GM23338 (cell line): ENCODE results near the gene KANK3. TPM values are rescaled to one million over a fixed set of nuclear protein-coding genes. Genes with fewer than 3 reads are reported as not detected.

ENCODE experiments used
- ATAC-seq: fragments of 200-7000 bp; cut with Tn5 transposase; 3 replicates; pipeline ENCODE4 v1.9.1; 2020
- DNase-seq: peaks from one replicate; pipeline ENCODE4 v3.0.0-alpha.2; 2015; ENCODE audit warnings: low spot score
- H2AFZ ChIP-seq: fragments of 200-600 bp; sonication (generic); 2 replicates; pipeline ENCODE4 v1.8.0; 2016; ENCODE audit warnings: antibody characterized with exemption, mild to moderate bottlenecking, moderate library complexity
- H3F3A ChIP-seq: fragments of 200-600 bp; sonication (generic); replicated peaks from 2 replicates; pipeline ENCODE4 v1.8.0; 2017; ENCODE audit warnings: antibody characterized with exemption, mixed run types, low read depth
- H3K27ac ChIP-seq: fragments of 200-600 bp; sonication (generic); 2 replicates; pipeline ENCODE4 v1.6.1; 2016; ENCODE audit warnings: low read depth
- H3K27me3 ChIP-seq: fragments of 200-600 bp; sonication (generic); 2 replicates; pipeline ENCODE4 v1.8.0; 2016; ENCODE audit warnings: mild to moderate bottlenecking, mixed run types, moderate library complexity; ENCODE audit not compliant: insufficient read depth
- H3K36me3 ChIP-seq: fragments of 200-600 bp; sonication (generic); 2 replicates; pipeline ENCODE4 v1.8.0; 2016; ENCODE audit warnings: mild to moderate bottlenecking; ENCODE audit not compliant: insufficient read depth
- H3K4me1 ChIP-seq: fragments of 200-600 bp; sonication (generic); 2 replicates; pipeline ENCODE4 v1.8.0; 2016; ENCODE audit warnings: mild to moderate bottlenecking, moderate library complexity; ENCODE audit not compliant: insufficient read depth
- H3K4me2 ChIP-seq: fragments of 200-600 bp; sonication (generic); 2 replicates; pipeline ENCODE4 v1.7.1; 2017; ENCODE audit warnings: mixed run types
- H3K4me3 ChIP-seq: fragments of 200-600 bp; sonication (generic); 2 replicates; pipeline ENCODE4 v1.6.1; 2016; ENCODE audit warnings: mixed run types
- H3K79me2 ChIP-seq: fragments of 200-600 bp; sonication (generic); replicated peaks from 2 replicates; pipeline ENCODE4 v1.8.0; 2017; ENCODE audit warnings: mild to moderate bottlenecking; ENCODE audit not compliant: insufficient read depth
- H3K9me2 ChIP-seq: fragments of 200-600 bp; sonication (generic); 2 replicates; pipeline ENCODE4 v1.8.0; 2017; ENCODE audit not compliant: insufficient read depth
- H4K20me1 ChIP-seq: fragments of 200-600 bp; sonication (generic); replicated peaks from 2 replicates; pipeline ENCODE4 v1.8.0; 2017; ENCODE audit warnings: mild to moderate bottlenecking; ENCODE audit not compliant: insufficient read depth
- H3K27ac Mint-ChIP-seq: 2 replicates; pipeline ENCODE4 v1.8.0; 2020; ENCODE audit warnings: inconsistent platforms, mild to moderate bottlenecking, moderate library complexity, mixed read lengths
- H3K27me3 Mint-ChIP-seq: 3 replicates; pipeline ENCODE4 v1.8.0; 2022; ENCODE audit warnings: low read depth, mild to moderate bottlenecking, moderate library complexity, mixed read lengths, inconsistent platforms; ENCODE audit not compliant: insufficient read depth, poor library complexity
- H3K36me3 Mint-ChIP-seq: 3 replicates; pipeline ENCODE4 v1.8.0; 2021; ENCODE audit warnings: low read depth, mild to moderate bottlenecking, inconsistent platforms, moderate library complexity, mixed read lengths
- H3K4me1 Mint-ChIP-seq: 3 replicates; pipeline ENCODE4 v1.8.0; 2020; ENCODE audit warnings: mild to moderate bottlenecking, inconsistent platforms, mixed read lengths
- H3K4me3 Mint-ChIP-seq: 3 replicates; pipeline ENCODE4 v1.8.0; 2021; ENCODE audit warnings: moderate library complexity, mild to moderate bottlenecking, inconsistent platforms, mixed read lengths
- H3K9me3 Mint-ChIP-seq: 3 replicates; pipeline ENCODE4 v1.8.0; 2020; ENCODE audit warnings: moderate library complexity, mild to moderate bottlenecking, inconsistent platforms, mixed read lengths
- CREB1 ChIP-seq: fragments of 250-450 bp; sonication (Bioruptor Pico); IDR thresholded peaks from 2 replicates; pipeline ENCODE4 v1.5.0; 2020; ENCODE audit warnings: low read depth, mild to moderate bottlenecking, moderate library complexity
- CTCF ChIP-seq, 2 experiments: fragments of 200-600 bp in 1 of 2; sonication (generic) in 1 of 2; conservative IDR thresholded peaks; 2 replicates each; pipeline versions ENCODE4 v1.5.1 to v1.6.1; 2016 to 2017; ENCODE audit warnings: antibody characterized with exemption in 2 of 2, low read depth in 2 of 2, mild to moderate bottlenecking in 2 of 2, moderate library complexity in 1 of 2
- ETS1 ChIP-seq: IDR thresholded peaks from 2 replicates; pipeline ENCODE4 v1.6.1; 2016; ENCODE audit warnings: antibody characterized with exemption
- EZH2 ChIP-seq: fragments of 200-600 bp; sonication (generic); IDR thresholded peaks from one replicate; pipeline ENCODE4 v1.8.0; 2017; ENCODE audit warnings: antibody characterized with exemption, mild to moderate bottlenecking, low read depth; ENCODE audit not compliant: unreplicated experiment
- EZH2phosphoT487 ChIP-seq: fragments of 200-600 bp; sonication (generic); IDR thresholded peaks from one replicate; pipeline ENCODE4 v1.8.1; 2018; ENCODE audit warnings: antibody characterized with exemption; ENCODE audit not compliant: unreplicated experiment
- JUNB ChIP-seq: IDR thresholded peaks from one replicate; pipeline ENCODE4 v1.6.1; 2016; ENCODE audit warnings: antibody characterized with exemption; ENCODE audit not compliant: unreplicated experiment
- NANOG ChIP-seq: IDR thresholded peaks from 2 replicates; pipeline ENCODE4 v1.6.1; 2016; ENCODE audit warnings: antibody characterized with exemption, borderline replicate concordance
- POLR2AphosphoS5 ChIP-seq: IDR thresholded peaks from 2 replicates; pipeline ENCODE4 v1.6.1; 2016; ENCODE audit warnings: antibody characterized with exemption, low read depth
- REST ChIP-seq: IDR thresholded peaks from one replicate; pipeline ENCODE4 v1.6.1; 2018; ENCODE audit warnings: antibody characterized with exemption; ENCODE audit not compliant: unreplicated experiment
- STAT1 ChIP-seq: IDR thresholded peaks from one replicate; pipeline ENCODE4 v1.6.1; 2016; ENCODE audit warnings: antibody characterized with exemption; ENCODE audit not compliant: unreplicated experiment
- ZNF114 ChIP-seq: fragments of 250-450 bp; sonication (Bioruptor Pico); IDR thresholded peaks from 2 replicates; pipeline ENCODE4 v1.5.0; 2020; ENCODE audit warnings: mild to moderate bottlenecking, moderate library complexity
- ZNF331 ChIP-seq: fragments of 250-450 bp; sonication (Bioruptor Pico); IDR thresholded peaks from 2 replicates; pipeline ENCODE4 v1.5.0; 2020; ENCODE audit warnings: low read depth, mild to moderate bottlenecking, moderate library complexity
- polyA plus RNA-seq: library from polyadenylated mRNA; unstranded; fragments of >200 nt; fragmentation: Nextera tagmentation; extraction: Ambion mirVana; gene quantifications from 2 replicates; pipeline ENCODE4 v1.2.1, GENCODE V29; 2016
- total RNA-seq: library from RNA; depleted of rRNA; stranded (reverse); fragments of >200 nt; shearing (Covaris generic); gene quantifications from 2 replicates; pipeline ENCODE4 v1.2.3, GENCODE V29; 2014
- TF ChIP-seq, protein P1 (sequence below): fragments of 250-450 bp; sonication (Bioruptor Pico); IDR thresholded peaks from 2 replicates; pipeline ENCODE4 v1.5.0; 2020; ENCODE audit warnings: mild to moderate bottlenecking, moderate library complexity

Gene KANK3
- total and polyA plus RNA-seq, 2 experiments from 2014 or later = 2.0 to 9.3 TPM

GRCh38 chr19:8323781-8324185 is 19.3 kb downstream of the KANK3 start:
- Histone ChIP-seq H3K27ac (peak overlapping the region; percentile 79), H3K36me3 (peaks cover 7% of the 10 kb centered on the region)
- no peak overlapping the region for H3K4me3 Mint-ChIP-seq

More at GRCh38 chr19:8323781-8324185, 19.3 kb downstream of the KANK3 start:
- Histone ChIP-seq H3F3A (peaks cover 47% of the 10 kb centered on the region), H3K4me3 (no peak overlapping the region), H3K9me2 (no peaks in the 10 kb centered on the region), H3K79me2 (peaks cover 33% of the 10 kb centered on the region), H4K20me1 (peaks cover 24% of the 10 kb centered on the region), H2AFZ (no peak overlapping the region), H3K27me3 (no peaks in the 10 kb centered on the region), H3K4me2 (no peak overlapping the region), H3K4me1 (peaks cover 24% of the 10 kb centered on the region)
- ATAC-seq (no peak; the same call in 2 of the 3 replicates), DNase-seq (no peak)
- TF ChIP-seq ZNF331 (CRISPR knock-in tag) (no peak), EZH2 (no peak), STAT1 (no peak), CREB1 (CRISPR knock-in tag) (no peak), ETS1 (no peak), CTCF (conservative IDR thresholded peaks at IDR 0.05; ENCODE audit: low read depth in 2 of 2) (no peak), ZNF114 (CRISPR knock-in tag) (no peak), JUNB (no peak), EZH2phosphoT487 (no peak), POLR2AphosphoS5 (no peak), REST (no peak), NANOG (no peak)
- TF ChIP-seq, protein P1, sequence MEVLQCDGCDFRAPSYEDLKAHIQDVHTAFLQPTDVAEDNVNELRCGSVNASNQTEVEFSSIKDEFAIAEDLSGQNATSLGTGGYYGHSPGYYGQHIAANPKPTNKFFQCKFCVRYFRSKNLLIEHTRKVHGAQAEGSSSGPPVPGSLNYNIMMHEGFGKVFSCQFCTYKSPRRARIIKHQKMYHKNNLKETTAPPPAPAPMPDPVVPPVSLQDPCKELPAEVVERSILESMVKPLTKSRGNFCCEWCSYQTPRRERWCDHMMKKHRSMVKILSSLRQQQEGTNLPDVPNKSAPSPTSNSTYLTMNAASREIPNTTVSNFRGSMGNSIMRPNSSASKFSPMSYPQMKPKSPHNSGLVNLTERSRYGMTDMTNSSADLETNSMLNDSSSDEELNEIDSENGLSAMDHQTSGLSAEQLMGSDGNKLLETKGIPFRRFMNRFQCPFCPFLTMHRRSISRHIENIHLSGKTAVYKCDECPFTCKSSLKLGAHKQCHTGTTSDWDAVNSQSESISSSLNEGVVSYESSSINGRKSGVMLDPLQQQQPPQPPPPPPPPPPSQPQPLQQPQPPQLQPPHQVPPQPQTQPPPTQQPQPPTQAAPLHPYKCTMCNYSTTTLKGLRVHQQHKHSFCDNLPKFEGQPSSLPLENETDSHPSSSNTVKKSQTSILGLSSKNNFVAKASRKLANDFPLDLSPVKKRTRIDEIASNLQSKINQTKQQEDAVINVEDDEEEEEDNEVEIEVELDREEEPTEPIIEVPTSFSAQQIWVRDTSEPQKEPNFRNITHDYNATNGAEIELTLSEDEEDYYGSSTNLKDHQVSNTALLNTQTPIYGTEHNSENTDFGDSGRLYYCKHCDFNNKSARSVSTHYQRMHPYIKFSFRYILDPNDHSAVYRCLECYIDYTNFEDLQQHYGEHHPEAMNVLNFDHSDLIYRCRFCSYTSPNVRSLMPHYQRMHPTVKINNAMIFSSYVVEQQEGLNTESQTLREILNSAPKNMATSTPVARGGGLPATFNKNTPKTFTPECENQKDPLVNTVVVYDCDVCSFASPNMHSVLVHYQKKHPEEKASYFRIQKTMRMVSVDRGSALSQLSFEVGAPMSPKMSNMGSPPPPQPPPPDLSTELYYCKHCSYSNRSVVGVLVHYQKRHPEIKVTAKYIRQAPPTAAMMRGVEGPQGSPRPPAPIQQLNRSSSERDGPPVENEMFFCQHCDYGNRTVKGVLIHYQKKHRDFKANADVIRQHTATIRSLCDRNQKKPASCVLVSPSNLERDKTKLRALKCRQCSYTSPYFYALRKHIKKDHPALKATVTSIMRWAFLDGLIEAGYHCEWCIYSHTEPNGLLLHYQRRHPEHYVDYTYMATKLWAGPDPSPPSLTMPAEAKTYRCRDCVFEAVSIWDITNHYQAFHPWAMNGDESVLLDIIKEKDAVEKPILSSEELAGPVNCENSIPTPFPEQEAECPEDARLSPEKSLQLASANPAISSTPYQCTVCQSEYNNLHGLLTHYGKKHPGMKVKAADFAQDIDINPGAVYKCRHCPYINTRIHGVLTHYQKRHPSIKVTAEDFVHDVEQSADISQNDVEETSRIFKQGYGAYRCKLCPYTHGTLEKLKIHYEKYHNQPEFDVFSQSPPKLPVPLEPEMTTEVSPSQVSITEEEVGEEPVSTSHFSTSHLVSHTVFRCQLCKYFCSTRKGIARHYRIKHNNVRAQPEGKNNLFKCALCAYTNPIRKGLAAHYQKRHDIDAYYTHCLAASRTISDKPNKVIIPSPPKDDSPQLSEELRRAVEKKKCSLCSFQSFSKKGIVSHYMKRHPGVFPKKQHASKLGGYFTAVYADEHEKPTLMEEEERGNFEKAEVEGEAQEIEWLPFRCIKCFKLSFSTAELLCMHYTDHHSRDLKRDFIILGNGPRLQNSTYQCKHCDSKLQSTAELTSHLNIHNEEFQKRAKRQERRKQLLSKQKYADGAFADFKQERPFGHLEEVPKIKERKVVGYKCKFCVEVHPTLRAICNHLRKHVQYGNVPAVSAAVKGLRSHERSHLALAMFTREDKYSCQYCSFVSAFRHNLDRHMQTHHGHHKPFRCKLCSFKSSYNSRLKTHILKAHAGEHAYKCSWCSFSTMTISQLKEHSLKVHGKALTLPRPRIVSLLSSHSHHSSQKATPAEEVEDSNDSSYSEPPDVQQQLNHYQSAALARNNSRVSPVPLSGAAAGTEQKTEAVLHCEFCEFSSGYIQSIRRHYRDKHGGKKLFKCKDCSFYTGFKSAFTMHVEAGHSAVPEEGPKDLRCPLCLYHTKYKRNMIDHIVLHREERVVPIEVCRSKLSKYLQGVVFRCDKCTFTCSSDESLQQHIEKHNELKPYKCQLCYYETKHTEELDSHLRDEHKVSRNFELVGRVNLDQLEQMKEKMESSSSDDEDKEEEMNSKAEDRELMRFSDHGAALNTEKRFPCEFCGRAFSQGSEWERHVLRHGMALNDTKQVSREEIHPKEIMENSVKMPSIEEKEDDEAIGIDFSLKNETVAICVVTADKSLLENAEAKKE (CRISPR knock-in tag) = no peak
- Mint-ChIP-seq H3K36me3 (peaks cover 29% of the 10 kb centered on the region), H3K4me1 (peaks cover 23% of the 10 kb centered on the region), H3K9me3 (no peaks in the 10 kb centered on the region; the same call in 2 of the 3 replicates), H3K27me3 (peaks cover 25% of the 10 kb centered on the region), H3K27ac (no peak overlapping the region)
